ENCODE measurements around the gene DMBT1. TPM values are rescaled to one million over a fixed set of nuclear protein-coding genes. Genes with fewer than 3 reads are reported as not detected.

DMBT1 gene
- polyA plus RNA-seq, 3 donors from 2014 or later, result not detected

DNA sequence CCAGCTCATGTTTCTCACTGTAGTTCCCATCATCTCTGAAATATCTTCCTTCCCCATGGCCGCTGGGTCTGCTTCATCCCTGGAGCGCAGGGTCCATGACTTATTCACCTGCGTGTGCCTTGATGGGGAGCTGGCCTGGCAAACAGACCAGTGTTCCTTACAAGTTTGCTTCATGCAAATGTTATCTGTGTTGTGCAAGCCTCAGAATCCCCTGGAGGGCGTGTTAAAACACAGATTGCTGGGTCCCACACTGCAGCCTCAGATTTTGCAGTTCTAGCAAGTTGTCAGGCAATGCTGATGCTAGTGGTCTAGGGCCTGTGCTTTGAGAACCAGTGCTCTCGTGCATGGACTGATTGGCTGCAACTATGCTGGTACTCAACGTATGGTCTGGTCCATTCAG is 7.2 kb upstream of the DMBT1 start:
- no peak for DNase-seq
- peaks cover 2 to 3% of the 10 kb centered on the region in 2 donors for H3K4me1 Mint-ChIP-seq
- no peaks in the 10 kb centered on the region for H3K9me3 Mint-ChIP-seq
- H3K4me3 Mint-ChIP-seq, result no peak overlapping the region
- H3K36me3 Mint-ChIP-seq, result no peaks in the 10 kb centered on the region
- no peak overlapping the region for H3K27ac Mint-ChIP-seq
- peaks cover 2 to 6% (median 4%) of the 10 kb centered on the region in 3 donors for H3K27me3 Mint-ChIP-seq (ENCODE audit: low read depth in 3 of 3)

GRCh38 chr10:122554131-122555036 is 6.2 kb upstream of the DMBT1 start:
- no peak overlapping the region for H3K4me3 Mint-ChIP-seq
- no peak overlapping the region for H3K27ac Mint-ChIP-seq
- DNase-seq, result no peak

DNA sequence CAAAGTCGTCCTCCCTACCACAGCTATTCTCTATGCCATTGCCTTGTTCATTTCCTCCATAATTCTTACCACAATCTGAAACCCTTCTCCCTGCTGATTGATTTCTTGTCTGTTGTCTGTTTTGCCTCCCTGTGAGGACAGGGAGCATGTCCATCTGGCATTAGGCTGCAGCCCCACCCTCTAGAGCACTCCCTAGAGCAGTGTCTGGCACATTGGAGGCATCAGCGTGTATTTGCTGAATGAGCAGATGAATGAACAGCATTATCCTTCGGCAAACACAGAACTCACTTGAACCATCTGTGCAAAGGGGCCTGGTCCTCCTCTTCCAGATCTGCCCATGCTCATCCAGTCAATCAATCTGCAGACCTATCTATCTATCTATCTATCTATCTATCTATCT is 5.1 kb upstream of the DMBT1 start:
- no peaks in the 10 kb centered on the region for H3K9me3 Mint-ChIP-seq
- peaks cover 4 to 9% (median 6%) of the 10 kb centered on the region in 3 donors for H3K27me3 Mint-ChIP-seq (ENCODE audit: low read depth in 3 of 3)
- no peak overlapping the region for H3K27ac Mint-ChIP-seq
- no peaks in the 10 kb centered on the region for H3K36me3 Mint-ChIP-seq
- H3K4me1 Mint-ChIP-seq, result peaks cover 3 to 10% of the 10 kb centered on the region in 2 donors
- DNase-seq, result no peak
- no peak overlapping the region for H3K4me3 Mint-ChIP-seq

More at GRCh38 chr10:122554131-122555036, 6.2 kb upstream of the DMBT1 start:
- no peaks in the 10 kb centered on the region for H3K36me3 Mint-ChIP-seq
- no peaks in the 10 kb centered on the region for H3K9me3 Mint-ChIP-seq
- peaks cover 6 to 8% (median 6%) of the 10 kb centered on the region in 3 donors for H3K27me3 Mint-ChIP-seq (ENCODE audit: low read depth in 3 of 3)
- H3K4me1 Mint-ChIP-seq, result peaks cover 3 to 10% of the 10 kb centered on the region in 2 donors

DNA sequence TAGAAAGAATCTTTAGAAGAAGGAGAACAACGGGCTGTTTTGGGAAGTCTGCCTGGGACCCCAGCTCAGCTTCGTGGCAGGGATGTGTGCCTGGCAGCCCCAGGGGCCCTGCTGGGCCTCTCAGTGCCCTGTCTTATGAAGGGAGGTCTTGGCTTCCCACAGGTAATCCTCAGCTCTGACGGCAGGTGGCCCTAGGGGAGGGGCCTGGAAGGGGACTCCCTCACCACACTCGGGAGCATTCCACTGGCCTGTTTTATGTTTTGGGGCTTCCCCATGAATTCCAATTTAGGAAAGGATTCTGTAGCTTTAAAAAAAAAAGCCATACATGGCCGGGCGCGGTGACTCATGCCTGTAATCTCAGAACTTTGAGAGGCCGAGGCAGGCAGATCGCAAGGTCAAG is 3.0 kb upstream of the DMBT1 start:
- Mint-ChIP-seq H3K27me3 (ENCODE audit: low read depth in 3 of 3) (peaks cover 5 to 17% (median 8%) of the 10 kb centered on the region in 3 donors), H3K36me3 (no peaks in the 10 kb centered on the region), H3K9me3 (no peaks in the 10 kb centered on the region), H3K4me1 (peaks cover 0 to 10% of the 10 kb centered on the region in 2 donors), H3K4me3 (no peak overlapping the region), H3K27ac (no peak overlapping the region)
- no peak for DNase-seq

DNA sequence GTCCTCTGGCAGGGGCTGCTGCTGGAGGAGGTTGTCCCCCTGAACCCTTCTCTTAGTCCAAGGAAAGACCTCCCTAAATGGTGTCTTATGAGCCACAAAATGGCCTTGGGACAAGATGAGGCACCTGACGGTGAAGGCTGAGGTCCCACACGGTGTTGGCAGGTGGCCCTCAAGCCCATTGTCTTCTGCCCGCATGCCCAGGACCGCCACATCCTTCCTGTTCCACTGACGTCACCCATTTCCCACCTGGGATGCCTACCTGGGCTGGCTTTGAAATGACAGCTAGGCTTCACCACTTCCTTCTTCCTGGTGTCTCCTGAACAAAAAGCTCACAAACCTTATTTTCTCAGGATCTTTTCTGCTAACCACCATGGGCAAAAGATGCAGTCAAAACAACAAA is 2.1 kb upstream of the DMBT1 start:
- DNase-seq, result no peak
- no peak overlapping the region for H3K27ac Mint-ChIP-seq
- H3K27me3 Mint-ChIP-seq (ENCODE audit: low read depth in 3 of 3), result peaks cover 3 to 17% (median 7%) of the 10 kb centered on the region in 3 donors
- H3K36me3 Mint-ChIP-seq, result no peaks in the 10 kb centered on the region
- no peak overlapping the region for H3K4me3 Mint-ChIP-seq
- H3K4me1 Mint-ChIP-seq, result peaks cover 0 to 10% of the 10 kb centered on the region in 2 donors
- no peaks in the 10 kb centered on the region for H3K9me3 Mint-ChIP-seq

GRCh38 chr10:122559228-122559627 is 1.3 kb upstream of the DMBT1 start:
- no peak overlapping the region for H3K4me3 Mint-ChIP-seq
- DNase-seq, result no peak
- no peaks in the 10 kb centered on the region for H3K9me3 Mint-ChIP-seq
- peaks cover 0 to 10% of the 10 kb centered on the region in 2 donors for H3K4me1 Mint-ChIP-seq
- peaks cover 1 to 22% (median 7%) of the 10 kb centered on the region in 3 donors for H3K27me3 Mint-ChIP-seq (ENCODE audit: low read depth in 3 of 3)
- no peaks in the 10 kb centered on the region for H3K36me3 Mint-ChIP-seq
- H3K27ac Mint-ChIP-seq, result no peak overlapping the region

DNA sequence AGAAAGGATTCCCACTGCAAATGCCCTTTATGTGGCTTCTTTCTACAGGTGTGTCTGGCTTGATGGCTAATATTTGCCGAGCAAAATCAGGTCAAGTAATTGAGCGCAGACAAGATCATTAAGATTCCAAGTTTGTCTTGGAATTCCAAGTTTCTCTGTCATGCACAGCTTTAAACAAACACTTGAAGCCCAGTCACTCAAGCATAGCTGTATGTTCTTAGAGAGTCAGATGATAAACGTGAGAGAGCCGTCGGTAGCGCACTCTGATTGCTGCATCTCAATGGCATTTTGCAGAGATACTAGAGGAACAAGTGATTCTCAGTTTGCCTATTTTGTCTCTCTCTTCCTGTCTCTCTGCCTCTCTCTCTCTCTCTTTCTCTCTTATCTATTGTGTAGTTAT is 658 bp downstream of the DMBT1 start:
- H3K27ac Mint-ChIP-seq, result no peak overlapping the region
- peaks cover 1 to 28% (median 7%) of the 10 kb centered on the region in 3 donors for H3K27me3 Mint-ChIP-seq (ENCODE audit: low read depth in 3 of 3)
- H3K4me1 Mint-ChIP-seq, result peaks cover 0 to 10% of the 10 kb centered on the region in 2 donors

DNA sequence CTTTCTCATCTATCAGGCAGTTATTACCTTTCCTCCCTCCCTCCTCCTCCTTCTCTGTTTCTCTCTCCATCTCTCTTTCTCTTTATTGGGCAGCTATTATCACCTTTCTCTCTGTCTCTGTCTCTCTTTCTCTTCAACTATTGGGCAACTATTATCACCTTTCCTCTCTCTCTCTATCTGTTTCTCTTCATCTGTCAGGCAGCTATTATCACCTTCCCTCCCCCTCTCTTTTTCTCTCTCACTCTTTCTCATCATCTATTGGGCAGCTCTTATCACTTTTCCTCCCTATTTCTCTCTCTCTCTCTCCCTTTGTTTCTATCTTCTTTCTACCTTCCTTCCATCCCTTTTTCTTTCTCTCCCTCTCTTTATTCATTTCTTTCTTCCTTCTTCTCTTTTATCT is 1.2 kb downstream of the DMBT1 start:
- Mint-ChIP-seq H3K9me3 (no peaks in the 10 kb centered on the region), H3K4me1 (peaks cover 0 to 10% of the 10 kb centered on the region in 2 donors), H3K36me3 (no peaks in the 10 kb centered on the region), H3K4me3 (no peak overlapping the region), H3K27me3 (ENCODE audit: low read depth in 3 of 3) (peaks cover 1 to 28% (median 7%) of the 10 kb centered on the region in 3 donors), H3K27ac (no peak overlapping the region)
- DNase-seq, result no peak

More for the DNA sequence above, 658 bp downstream of the DMBT1 start:
- H3K9me3 Mint-ChIP-seq, result no peaks in the 10 kb centered on the region
- no peak for DNase-seq
- no peaks in the 10 kb centered on the region for H3K36me3 Mint-ChIP-seq
- H3K4me3 Mint-ChIP-seq, result no peak overlapping the region

- DNase-seq, result no peak
- Mint-ChIP-seq H3K36me3 (no peaks in the 10 kb centered on the region), H3K4me3 (no peak overlapping the region), H3K27ac (no peak overlapping the region), H3K27me3 (ENCODE audit: low read depth in 3 of 3) (peaks cover 0 to 22% (median 5%) of the 10 kb centered on the region in 3 donors), H3K9me3 (no peaks in the 10 kb centered on the region), H3K4me1 (no peaks in the 10 kb centered on the region)
These were observed 4.4 kb downstream of the DMBT1 start for GRCh38 chr10:122564980-122565379.

- H3K36me3 Mint-ChIP-seq, result no peaks in the 10 kb centered on the region
- H3K27me3 Mint-ChIP-seq (ENCODE audit: low read depth in 3 of 3), result peaks cover 0 to 22% (median 5%) of the 10 kb centered on the region in 3 donors
These were observed 5.2 kb downstream of the DMBT1 start for GRCh38 chr10:122565766-122566206.

GRCh38 chr10:122566632-122567031 is 6.1 kb downstream of the DMBT1 start:
- H3K9me3 Mint-ChIP-seq, result no peaks in the 10 kb centered on the region
- no peak overlapping the region for H3K4me3 Mint-ChIP-seq
- no peak for DNase-seq
- no peak overlapping the region for H3K27ac Mint-ChIP-seq
- peaks cover 0 to 21% (median 4%) of the 10 kb centered on the region in 3 donors for H3K27me3 Mint-ChIP-seq (ENCODE audit: low read depth in 3 of 3)
- no peaks in the 10 kb centered on the region for H3K36me3 Mint-ChIP-seq
- no peaks in the 10 kb centered on the region for H3K4me1 Mint-ChIP-seq

More at GRCh38 chr10:122565766-122566206, 5.2 kb downstream of the DMBT1 start:
- DNase-seq, result peak; percentile 24 to 53 (median 42)
- H3K27ac Mint-ChIP-seq, result no peak overlapping the region
- H3K9me3 Mint-ChIP-seq, result no peaks in the 10 kb centered on the region
- no peaks in the 10 kb centered on the region for H3K4me1 Mint-ChIP-seq
- H3K4me3 Mint-ChIP-seq, result no peak overlapping the region

DNA sequence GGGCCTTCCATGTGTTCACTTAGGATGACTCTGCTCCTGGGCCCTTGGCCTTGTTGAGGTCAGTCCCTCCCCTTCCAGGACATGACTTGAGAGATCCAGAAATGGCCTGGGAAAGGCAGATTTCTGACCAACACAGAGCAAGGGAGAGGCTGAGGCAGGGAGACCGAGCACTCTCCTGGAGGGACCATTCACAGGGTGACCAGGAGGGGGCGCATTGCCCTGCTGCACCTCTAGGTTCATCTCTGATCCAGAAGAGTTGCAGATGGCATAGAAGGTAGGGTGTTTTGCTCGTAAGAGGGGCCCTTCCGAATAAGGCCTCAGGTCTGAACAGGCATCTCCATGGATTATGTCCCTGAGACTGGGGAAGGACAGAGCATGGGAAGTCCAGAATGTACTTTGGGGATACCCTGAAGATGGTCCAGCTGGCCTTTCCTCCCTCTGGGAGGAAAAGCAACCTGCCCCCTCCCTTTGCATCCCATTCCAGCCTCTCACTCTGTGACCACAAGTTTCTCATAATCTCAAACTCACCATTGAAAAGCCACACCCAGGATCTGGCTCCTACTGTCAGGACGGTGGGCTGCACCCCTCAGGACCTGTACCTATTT is 6.6 kb downstream of the DMBT1 start:
- no peak overlapping the region for H3K27ac Mint-ChIP-seq
- DNase-seq, result peak in 1 of 3 donors; percentile 10
- H3K4me1 Mint-ChIP-seq, result no peaks in the 10 kb centered on the region
- no peaks in the 10 kb centered on the region for H3K9me3 Mint-ChIP-seq
- no peak overlapping the region for H3K4me3 Mint-ChIP-seq
- H3K27me3 Mint-ChIP-seq (ENCODE audit: low read depth in 3 of 3), result peaks cover 0 to 16% (median 0%) of the 10 kb centered on the region in 3 donors
- no peaks in the 10 kb centered on the region for H3K36me3 Mint-ChIP-seq

DNA sequence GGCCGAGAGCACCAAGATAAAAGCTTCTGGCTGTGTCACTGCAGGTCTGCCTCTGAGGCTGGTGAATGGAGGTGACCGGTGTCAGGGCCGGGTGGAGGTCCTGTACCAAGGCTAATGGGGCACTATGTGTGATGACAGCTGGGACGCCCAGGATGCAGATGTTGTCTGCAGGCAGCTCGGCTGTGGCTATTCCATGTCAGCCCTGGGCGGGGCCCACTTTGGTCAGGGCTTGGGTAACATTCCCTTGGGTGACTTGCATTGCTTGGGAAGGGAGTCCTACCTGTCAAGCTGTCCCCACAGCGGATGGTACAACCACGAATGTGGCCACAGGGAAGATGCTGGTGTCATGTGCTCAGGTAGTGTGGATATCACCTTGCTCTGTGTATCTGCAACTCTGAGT is 8.0 kb downstream of the DMBT1 start:
- no peak for DNase-seq

DNA sequence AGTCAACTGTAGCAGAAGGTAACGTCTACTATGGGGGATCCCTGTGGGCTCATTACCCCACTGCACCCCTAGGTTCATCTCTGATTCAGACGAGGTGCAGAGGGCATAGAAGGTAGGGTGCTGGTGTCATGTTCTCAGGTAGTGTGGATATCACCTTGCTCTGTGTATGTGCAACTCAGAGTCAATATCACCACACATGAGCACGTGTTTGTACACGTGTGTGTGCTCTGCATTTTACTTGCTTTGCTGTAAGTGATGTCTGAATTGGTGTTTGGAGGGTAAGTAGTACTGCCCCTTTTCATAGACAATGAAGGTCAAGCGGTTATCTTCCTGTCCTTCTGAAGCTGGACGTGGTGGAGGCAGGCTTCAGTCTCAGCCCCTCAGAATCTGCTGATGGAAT is 10.4 kb downstream of the DMBT1 start:
- Mint-ChIP-seq H3K27ac (no peak overlapping the region), H3K36me3 (no peaks in the 10 kb centered on the region), H3K4me3 (no peak overlapping the region), H3K9me3 (peaks cover 0 to 1% (median 0%) of the 10 kb centered on the region in 6 donors), H3K27me3 (ENCODE audit: low read depth in 3 of 3) (peaks cover 0 to 8% (median 5%) of the 10 kb centered on the region in 3 donors), H3K4me1 (no peaks in the 10 kb centered on the region)
- no peak for DNase-seq

More for the DNA sequence above, 8.0 kb downstream of the DMBT1 start:
- Mint-ChIP-seq H3K9me3 (no peaks in the 10 kb centered on the region), H3K27me3 (ENCODE audit: low read depth in 3 of 3) (peaks cover 0 to 13% (median 0%) of the 10 kb centered on the region in 3 donors), H3K27ac (no peak overlapping the region), H3K4me1 (no peaks in the 10 kb centered on the region), H3K36me3 (no peaks in the 10 kb centered on the region), H3K4me3 (no peak overlapping the region)
